Loucy (cell line): ENCODE results near the gene ADSL.

ENCODE experiments used
- CTCF ChIP-seq: fragments of 200-600 bp; sonication (generic); conservative IDR thresholded peaks from 2 replicates; pipeline ENCODE4 v1.5.1; 2014; ENCODE audit warnings: mild to moderate bottlenecking, antibody characterized with exemption, low read length
- EZH2phosphoT487 ChIP-seq: fragments of 200-600 bp; IDR thresholded peaks from 2 replicates; pipeline ENCODE4 v1.6.1; 2018; ENCODE audit warnings: antibody characterized with exemption, mild to moderate bottlenecking, moderate library complexity, borderline replicate concordance

DNA sequence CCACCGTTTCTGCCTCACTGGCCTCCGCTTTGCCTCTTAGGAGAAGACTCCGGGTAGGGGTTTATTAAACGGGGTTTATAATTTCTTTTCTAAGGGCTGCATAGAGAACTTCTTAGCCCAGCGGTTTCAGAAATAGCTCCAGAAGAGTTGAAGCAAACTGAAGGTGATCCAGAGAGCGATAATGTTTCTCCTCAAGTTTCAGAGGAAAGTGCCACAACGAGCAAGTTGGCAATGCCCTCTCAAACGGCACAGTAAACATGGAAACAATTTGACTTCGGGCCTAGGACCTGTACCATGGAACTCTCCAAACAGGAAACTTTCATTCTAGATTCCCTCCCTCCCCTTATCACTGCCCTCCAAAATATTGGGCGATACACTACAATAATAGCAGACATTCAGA is 1.0 kb downstream of the ADSL start:
- TF ChIP-seq CTCF (no peak), EZH2phosphoT487 (no peak)
